ENCODE results near the gene SERPIND1.

DNA sequence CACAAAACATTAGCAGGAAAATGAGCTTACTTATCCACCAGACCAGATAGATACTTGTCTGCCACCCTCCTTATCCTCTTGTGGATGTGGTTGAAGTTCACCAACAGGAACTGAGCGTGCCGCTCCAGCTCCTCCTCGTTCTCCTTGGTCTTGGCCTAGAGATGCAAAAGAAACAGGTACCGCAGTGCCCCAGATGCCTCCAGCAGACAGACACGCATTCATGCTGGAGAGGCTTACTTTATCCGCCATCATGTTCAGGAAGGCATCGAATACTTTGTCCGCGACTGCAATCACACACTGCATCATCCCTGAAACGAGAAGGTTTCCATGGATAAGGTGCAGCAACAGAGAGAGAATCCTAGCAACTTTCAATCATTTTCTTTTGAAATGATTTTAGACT is 21.0 kb upstream of the SERPIND1 start:
- TF ChIP-seq, protein P1, sequence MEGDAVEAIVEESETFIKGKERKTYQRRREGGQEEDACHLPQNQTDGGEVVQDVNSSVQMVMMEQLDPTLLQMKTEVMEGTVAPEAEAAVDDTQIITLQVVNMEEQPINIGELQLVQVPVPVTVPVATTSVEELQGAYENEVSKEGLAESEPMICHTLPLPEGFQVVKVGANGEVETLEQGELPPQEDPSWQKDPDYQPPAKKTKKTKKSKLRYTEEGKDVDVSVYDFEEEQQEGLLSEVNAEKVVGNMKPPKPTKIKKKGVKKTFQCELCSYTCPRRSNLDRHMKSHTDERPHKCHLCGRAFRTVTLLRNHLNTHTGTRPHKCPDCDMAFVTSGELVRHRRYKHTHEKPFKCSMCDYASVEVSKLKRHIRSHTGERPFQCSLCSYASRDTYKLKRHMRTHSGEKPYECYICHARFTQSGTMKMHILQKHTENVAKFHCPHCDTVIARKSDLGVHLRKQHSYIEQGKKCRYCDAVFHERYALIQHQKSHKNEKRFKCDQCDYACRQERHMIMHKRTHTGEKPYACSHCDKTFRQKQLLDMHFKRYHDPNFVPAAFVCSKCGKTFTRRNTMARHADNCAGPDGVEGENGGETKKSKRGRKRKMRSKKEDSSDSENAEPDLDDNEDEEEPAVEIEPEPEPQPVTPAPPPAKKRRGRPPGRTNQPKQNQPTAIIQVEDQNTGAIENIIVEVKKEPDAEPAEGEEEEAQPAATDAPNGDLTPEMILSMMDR (IDR thresholded peaks at IDR 0.05): no peak
- TF ChIP-seq POLR2A (IDR thresholded peaks at IDR 0.05): no peak

Data from thyroid gland (tissue), 4 donors.